NCI-H2029 treated with DMSO at 0.1 percent for 48 hours (cell line): Measurements from ENCODE around the gene ZNRF1.
"Not testable (repeated sequence)": the region's sequence is repeated elsewhere in the genome, so short reads cannot be mapped to it uniquely, and the experiment has no call there.

Experiments
- DNase-seq: peaks from one replicate; lab custom pipeline; 2025; lab: John Stamatoyannopoulos, UW

The ZNRF1 gene

GRCh38 chr16:75114946-75115825 lies 116.4 kb downstream of the ZNRF1 start:
- DNase-seq = no peak

GRCh38 chr16:75116081-75116910 lies 117.5 kb downstream of the ZNRF1 start, which contains the start of gene LDHD:
TSS of gene LDHD (minus strand) at chr16:75116780. CDS start at chr16:75116720, 60 bp downstream.
- DNase-seq = no peak

GRCh38 chr16:75116911-75117245 lies 118.1 kb downstream of the ZNRF1 start:
- no peak for DNase-seq

- no peak for DNase-seq
These were observed 120.2 kb downstream of the ZNRF1 start for GRCh38 chr16:75118943-75119539.

GRCh38 chr16:75120253-75120652 lies 121.4 kb downstream of the ZNRF1 start:
- no peak for DNase-seq

- no peak for DNase-seq
These were observed 123.2 kb downstream of the ZNRF1 start for GRCh38 chr16:75121949-75122568.

GRCh38 chr16:75122609-75123008 lies 123.8 kb downstream of the ZNRF1 start:
- DNase-seq = no peak

- no peak for DNase-seq
These were observed 129.0 kb downstream of the ZNRF1 start for GRCh38 chr16:75127713-75128415.

GRCh38 chr16:75129421-75130149 lies 130.8 kb downstream of the ZNRF1 start:
- DNase-seq = not testable (repeated sequence)

GRCh38 chr16:75130150-75130771 lies 131.4 kb downstream of the ZNRF1 start:
- no peak for DNase-seq

GRCh38 chr16:75131081-75131480 lies 132.3 kb downstream of the ZNRF1 start:
- no peak for DNase-seq

- no peak for DNase-seq
These were observed 139.4 kb downstream of the ZNRF1 start for GRCh38 chr16:75138233-75138632.

- DNase-seq = no peak
These were observed 139.8 kb downstream of the ZNRF1 start for GRCh38 chr16:75138636-75139035.

- no peak for DNase-seq
These were observed 140.7 kb downstream of the ZNRF1 start for GRCh38 chr16:75139498-75139897.

- no peak for DNase-seq
These were observed 145.1 kb downstream of the ZNRF1 start for GRCh38 chr16:75143941-75144340.

- DNase-seq = no peak
These were observed 149.1 kb downstream of the ZNRF1 start for GRCh38 chr16:75147968-75148310.

GRCh38 chr16:75148311-75149195 lies 149.7 kb downstream of the ZNRF1 start, which contains the start of gene ZFP1:
TSS of gene ZFP1 (plus strand) at chr16:75148524. CDS start at chr16:75152952, 4,428 bp downstream.
- peak; percentile 23 for DNase-seq

- no peak for DNase-seq
These were observed 153.0 kb downstream of the ZNRF1 start for GRCh38 chr16:75151798-75152197.

- no peak for DNase-seq
These were observed 153.8 kb downstream of the ZNRF1 start for GRCh38 chr16:75152635-75153034.
